ENCODE measurements around the gene GGNBP2. TPM values are rescaled to one million over a fixed set of nuclear protein-coding genes. Genes with fewer than 3 reads are reported as not detected.

Gene GGNBP2, protein sequence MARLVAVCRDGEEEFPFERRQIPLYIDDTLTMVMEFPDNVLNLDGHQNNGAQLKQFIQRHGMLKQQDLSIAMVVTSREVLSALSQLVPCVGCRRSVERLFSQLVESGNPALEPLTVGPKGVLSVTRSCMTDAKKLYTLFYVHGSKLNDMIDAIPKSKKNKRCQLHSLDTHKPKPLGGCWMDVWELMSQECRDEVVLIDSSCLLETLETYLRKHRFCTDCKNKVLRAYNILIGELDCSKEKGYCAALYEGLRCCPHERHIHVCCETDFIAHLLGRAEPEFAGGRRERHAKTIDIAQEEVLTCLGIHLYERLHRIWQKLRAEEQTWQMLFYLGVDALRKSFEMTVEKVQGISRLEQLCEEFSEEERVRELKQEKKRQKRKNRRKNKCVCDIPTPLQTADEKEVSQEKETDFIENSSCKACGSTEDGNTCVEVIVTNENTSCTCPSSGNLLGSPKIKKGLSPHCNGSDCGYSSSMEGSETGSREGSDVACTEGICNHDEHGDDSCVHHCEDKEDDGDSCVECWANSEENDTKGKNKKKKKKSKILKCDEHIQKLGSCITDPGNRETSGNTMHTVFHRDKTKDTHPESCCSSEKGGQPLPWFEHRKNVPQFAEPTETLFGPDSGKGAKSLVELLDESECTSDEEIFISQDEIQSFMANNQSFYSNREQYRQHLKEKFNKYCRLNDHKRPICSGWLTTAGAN
- total RNA-seq: 100 to 1,000 TPM; 111 to 116 TPM

DNA sequence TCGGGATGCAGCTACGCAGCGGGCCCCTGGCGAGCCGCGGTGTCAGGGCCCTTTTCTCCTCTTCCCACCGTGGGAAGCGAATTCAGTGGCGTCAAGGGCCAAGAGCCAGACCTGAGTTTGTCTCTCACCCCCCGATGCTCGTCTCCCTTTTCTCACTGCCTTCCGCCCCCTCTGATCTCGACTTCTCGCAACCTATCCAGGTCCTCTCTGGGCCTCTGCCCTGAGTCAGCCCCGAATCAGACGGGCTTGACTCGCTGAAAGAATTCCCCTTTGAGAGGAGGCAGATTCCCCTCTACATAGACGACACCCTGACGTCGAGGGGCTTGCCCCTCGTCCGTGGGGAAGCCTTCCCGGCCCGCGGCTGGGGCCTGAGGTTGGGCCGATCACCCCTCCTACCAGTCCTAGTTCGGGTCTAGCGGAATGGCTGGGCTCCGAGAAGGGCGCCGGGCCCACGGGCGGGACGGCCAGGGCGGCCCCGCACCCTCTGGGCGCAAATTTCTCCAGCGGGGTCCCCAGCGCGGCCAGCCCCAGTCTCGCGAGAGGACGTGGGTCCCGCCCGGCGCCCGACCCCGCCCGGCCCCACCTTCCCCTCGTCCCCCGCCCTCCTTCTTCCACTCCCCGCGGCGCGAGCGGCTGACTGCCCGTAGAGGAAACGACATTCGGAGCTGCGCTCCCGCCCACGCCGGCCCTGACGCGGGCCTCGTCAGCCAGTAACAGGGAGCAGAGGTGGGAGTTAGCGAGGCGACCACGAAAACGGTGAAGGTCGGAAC is at the start of gene GGNBP2:
Gene GGNBP2, plus strand, starts transcription at position 613 of the 770 bp plus-strand sequence. CDS start 806 bp downstream, outside the sequence.
- ChIA-PET POLR2A (interaction anchor here (1.2 to 1.4 kb wide), 2 partner anchors 9 to 11 kb away, joined by 3 to 4 read pairs; no protein-coding TSS in a partner anchor), CTCF (interaction anchor here (1.1 kb wide), 1 partner anchor 57 kb away, joined by 3 read pairs; the partner anchor contains the start of gene MRM1)
- peak within 1 kb of the TSS; percentile 88 for H3K4me3 Mint-ChIP-seq
- H3K4me1 Mint-ChIP-seq: peaks cover 31% of the 10 kb centered on the region
- peak; percentile 95 for DNase-seq
- peak within 1 kb of the TSS; percentile 98 for H3K27ac Mint-ChIP-seq
- H3K9me3 Mint-ChIP-seq: no peaks in the 10 kb centered on the region
- peaks cover 35% of the 10 kb centered on the region for H3K36me3 Mint-ChIP-seq (ENCODE audit: low read depth)
- no peaks in the 10 kb centered on the region for H3K27me3 Mint-ChIP-seq

DNA sequence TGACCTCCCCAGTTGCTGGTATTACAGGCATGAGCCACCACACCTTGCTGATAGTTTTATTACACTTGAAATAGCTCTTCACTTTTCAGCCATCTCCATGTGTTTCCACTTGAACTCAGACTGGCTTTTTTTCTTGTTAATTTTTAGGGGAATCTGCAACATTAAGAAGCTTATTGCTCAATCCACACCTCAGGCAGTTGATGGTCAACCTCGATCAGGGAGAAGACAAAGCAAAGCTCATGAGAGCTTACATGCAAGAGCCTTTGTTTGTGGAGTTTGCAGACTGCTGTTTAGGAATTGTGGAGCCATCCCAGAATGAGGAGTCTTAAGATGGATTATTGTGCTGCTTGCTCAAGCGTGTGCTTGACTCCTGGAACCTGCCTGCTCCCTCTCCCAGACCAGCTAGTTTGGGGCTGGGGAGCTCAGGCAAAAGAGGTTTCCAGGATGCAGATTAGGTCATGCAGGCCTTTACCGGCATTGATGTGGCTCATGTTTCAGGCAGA is 49.6 kb upstream of the GGNBP2 start:
- H3K9me3 Mint-ChIP-seq: no peaks in the 10 kb centered on the region

DNA sequence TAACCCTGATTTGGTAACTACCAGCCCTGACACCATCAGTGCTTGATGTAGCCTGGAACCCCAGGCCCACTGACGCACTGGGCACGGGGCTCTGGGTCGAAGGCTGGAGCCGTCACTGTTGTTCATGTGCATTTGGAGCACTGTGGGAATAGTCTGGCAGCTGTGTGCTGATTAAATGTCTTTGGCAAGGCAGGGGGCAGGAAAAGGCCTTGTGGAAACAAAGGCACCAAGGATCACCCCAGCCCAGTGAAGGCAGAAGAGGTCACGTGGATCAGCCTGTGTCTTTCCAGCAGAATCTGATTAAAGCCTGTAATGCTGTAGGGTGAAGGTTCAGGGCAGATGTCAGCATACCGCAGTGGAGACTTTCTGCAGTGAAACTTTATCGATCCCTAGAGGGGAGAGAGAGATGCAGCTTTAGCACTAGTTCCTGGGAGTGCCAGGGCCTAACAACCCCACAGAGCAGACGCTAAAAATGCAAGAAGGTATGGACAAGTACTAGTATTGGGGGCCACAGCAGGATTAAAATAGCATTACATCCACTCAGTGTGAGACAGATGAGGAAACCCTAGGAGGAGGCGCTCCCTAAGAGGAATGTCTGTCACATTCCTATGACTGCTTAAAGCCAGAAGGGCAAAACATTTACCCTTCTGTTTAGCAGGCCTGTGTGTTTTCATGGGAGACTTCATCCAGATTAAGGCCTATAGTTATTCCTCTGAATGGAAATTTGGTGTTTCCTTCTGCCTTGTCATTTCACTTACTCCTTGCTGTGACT is 48.5 kb upstream of the GGNBP2 start:
- CTCF ChIA-PET: no interaction called here
- POLR2A ChIA-PET: no interaction called here

More for the DNA sequence above, 49.6 kb upstream of the GGNBP2 start:
- POLR2A ChIA-PET: interaction anchor here (0.6 kb wide), 1 partner anchor 11 kb away, joined by 3 read pairs; no protein-coding TSS in a partner anchor
- H3K4me1 Mint-ChIP-seq: peaks cover 8% of the 10 kb centered on the region
- H3K27me3 Mint-ChIP-seq: no peaks in the 10 kb centered on the region
- H3K4me3 Mint-ChIP-seq: no peak overlapping the region
- no peak for DNase-seq
- CTCF ChIA-PET: no interaction called here
- no peak overlapping the region for H3K27ac Mint-ChIP-seq
- peaks cover 50% of the 10 kb centered on the region for H3K36me3 Mint-ChIP-seq (ENCODE audit: low read depth)

DNA sequence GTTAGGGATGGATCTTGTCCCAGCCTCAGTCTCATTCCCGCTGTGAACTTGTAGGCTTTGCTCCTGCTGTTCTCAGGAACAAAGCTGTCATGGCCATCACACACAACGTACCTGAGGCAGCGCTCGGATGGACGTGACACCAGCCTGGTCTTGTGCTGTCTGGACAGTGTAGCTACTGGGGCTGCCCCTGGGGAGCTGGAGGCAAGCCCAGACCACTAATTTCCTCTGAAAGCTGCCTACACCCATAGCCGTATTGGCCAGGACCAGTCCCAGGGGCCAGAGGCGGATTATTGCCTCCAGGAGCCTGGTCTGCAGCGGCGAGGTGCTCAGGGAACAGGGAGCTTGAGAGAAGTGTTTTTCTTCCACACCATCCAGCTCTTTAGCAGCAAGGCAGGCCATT is 46.6 kb upstream of the GGNBP2 start:
- H3K27me3 Mint-ChIP-seq: no peaks in the 10 kb centered on the region
- no peaks in the 10 kb centered on the region for H3K9me3 Mint-ChIP-seq
- no peak overlapping the region for H3K4me3 Mint-ChIP-seq
- no peak for DNase-seq
- peaks cover 31% of the 10 kb centered on the region for H3K36me3 Mint-ChIP-seq (ENCODE audit: low read depth)
- ChIA-PET CTCF (interaction anchor here (0.9 to 1.3 kb wide), 2 partner anchors 10 to 15 kb away, joined by 3 read pairs; no protein-coding TSS in a partner anchor), POLR2A (interaction anchor here (0.6 kb wide), 2 partner anchors 9 to 12 kb away, joined by 3 to 5 read pairs; partner anchors contain the start of gene ZNHIT3)
- no peaks in the 10 kb centered on the region for H3K4me1 Mint-ChIP-seq
- no peak overlapping the region for H3K27ac Mint-ChIP-seq

More for the DNA sequence above, 48.5 kb upstream of the GGNBP2 start:
- Mint-ChIP-seq H3K36me3 (ENCODE audit: low read depth) (peaks cover 45% of the 10 kb centered on the region), H3K9me3 (no peaks in the 10 kb centered on the region), H3K27me3 (no peaks in the 10 kb centered on the region), H3K4me1 (peaks cover 4% of the 10 kb centered on the region), H3K4me3 (no peak overlapping the region), H3K27ac (peak overlapping the region; percentile 64)
- no peak for DNase-seq

DNA sequence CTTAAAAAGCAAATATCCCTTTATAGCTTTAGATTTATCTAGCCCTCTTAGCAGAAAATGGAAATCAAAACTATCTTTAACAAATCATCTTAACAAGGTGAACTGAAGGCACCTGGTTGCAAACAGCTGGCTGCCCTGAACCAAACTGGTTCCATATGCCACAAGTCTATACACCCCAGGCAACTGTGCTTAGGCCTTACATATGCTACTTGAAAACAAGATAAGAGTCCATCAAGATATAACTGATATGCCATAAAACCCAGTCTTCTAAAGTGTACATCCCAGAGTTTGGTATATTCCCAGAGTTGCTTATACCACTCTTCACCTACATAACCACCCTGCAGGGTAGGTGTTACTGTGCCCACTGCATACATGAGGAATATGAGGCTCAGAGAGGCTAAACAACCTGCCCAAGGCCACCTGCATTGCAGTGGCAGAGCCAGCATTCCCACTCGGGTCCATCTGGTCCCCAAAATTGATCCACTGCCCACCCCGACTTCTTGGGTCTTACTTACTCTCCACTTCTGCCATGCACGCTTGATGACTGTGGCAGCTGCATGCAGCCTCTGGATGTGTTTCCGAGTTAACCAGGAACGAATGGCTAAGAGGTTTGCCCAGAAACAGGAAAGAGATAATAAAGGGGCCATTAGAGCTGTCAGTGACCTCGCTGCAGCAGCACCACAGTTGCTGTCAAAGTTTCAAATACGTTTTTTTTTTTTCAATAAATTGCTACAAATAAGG is 46.0 kb upstream of the GGNBP2 start:
- Mint-ChIP-seq H3K36me3 (ENCODE audit: low read depth) (peaks cover 34% of the 10 kb centered on the region), H3K4me3 (no peak overlapping the region), H3K4me1 (no peaks in the 10 kb centered on the region), H3K9me3 (no peaks in the 10 kb centered on the region), H3K27me3 (no peaks in the 10 kb centered on the region), H3K27ac (no peak overlapping the region)
- ChIA-PET CTCF (interaction anchor here (0.9 to 1.3 kb wide), 3 partner anchors 10 to 15 kb away, joined by 3 to 6 read pairs (median 3); no protein-coding TSS in a partner anchor), POLR2A (interaction anchor here (0.6 kb wide), 2 partner anchors 9 to 12 kb away, joined by 3 to 5 read pairs; partner anchors contain the start of gene ZNHIT3)
- DNase-seq: no peak

DNA sequence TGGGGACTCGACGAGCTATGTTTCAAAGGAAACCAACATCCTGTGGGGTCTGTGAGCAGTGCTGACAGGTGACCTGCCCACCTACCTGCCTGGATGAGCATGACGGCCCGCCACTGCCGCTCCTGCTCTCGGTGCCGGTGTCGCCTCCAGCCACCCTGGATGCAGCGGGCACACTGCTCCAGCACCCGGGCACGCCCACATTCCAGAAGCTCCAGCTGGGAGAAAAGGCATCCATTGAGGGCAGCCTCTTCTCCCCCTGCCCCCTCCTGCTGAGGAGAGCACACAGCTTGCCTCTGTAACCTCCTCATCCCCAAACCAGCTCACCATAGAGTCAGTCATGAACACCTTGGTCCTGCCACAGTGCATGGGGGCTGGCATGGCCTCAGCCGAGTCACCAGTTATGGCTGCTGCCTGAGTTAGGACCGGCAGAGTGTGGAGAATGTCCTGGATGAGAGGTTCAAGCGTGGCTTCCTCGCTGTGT is 43.9 kb upstream of the GGNBP2 start:
- Mint-ChIP-seq H3K36me3 (ENCODE audit: low read depth) (peaks cover 27% of the 10 kb centered on the region), H3K4me3 (no peak overlapping the region), H3K27ac (no peak overlapping the region), H3K4me1 (no peaks in the 10 kb centered on the region), H3K27me3 (no peaks in the 10 kb centered on the region), H3K9me3 (no peaks in the 10 kb centered on the region)
- DNase-seq: no peak
- ChIA-PET POLR2A (no interaction called here), CTCF (interaction anchor here (1.1 to 1.4 kb wide), 2 partner anchors 18 to 19 kb away, joined by 4 read pairs; no protein-coding TSS in a partner anchor)

DNA sequence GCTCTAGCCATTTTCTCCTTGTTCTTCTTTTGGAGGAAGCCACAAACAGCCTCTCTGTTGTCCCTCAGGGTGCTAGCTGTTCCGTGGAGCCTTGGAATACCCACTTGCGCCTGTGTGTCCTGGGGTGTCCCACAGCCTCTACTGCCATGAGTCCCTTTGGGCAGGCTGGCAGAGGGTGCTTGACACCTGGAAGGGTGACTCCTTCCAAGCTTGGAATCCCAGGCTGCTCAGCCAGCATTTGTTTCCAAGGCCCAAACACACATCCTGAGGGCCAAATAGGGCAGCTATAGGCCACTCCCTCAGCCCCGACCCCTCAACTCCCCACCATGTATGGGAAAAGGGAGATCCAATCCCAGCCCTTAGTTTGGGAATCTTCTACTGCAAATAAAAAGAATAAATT is 43.4 kb upstream of the GGNBP2 start:
- Mint-ChIP-seq H3K4me3 (no peak overlapping the region), H3K36me3 (ENCODE audit: low read depth) (peaks cover 23% of the 10 kb centered on the region), H3K4me1 (no peaks in the 10 kb centered on the region), H3K27me3 (no peaks in the 10 kb centered on the region), H3K9me3 (no peaks in the 10 kb centered on the region), H3K27ac (no peak overlapping the region)
- no peak for DNase-seq
- ChIA-PET POLR2A (no interaction called here), CTCF (interaction anchor here (1.4 kb wide), 1 partner anchor 18 kb away, joined by 4 read pairs; no protein-coding TSS in a partner anchor)

DNA sequence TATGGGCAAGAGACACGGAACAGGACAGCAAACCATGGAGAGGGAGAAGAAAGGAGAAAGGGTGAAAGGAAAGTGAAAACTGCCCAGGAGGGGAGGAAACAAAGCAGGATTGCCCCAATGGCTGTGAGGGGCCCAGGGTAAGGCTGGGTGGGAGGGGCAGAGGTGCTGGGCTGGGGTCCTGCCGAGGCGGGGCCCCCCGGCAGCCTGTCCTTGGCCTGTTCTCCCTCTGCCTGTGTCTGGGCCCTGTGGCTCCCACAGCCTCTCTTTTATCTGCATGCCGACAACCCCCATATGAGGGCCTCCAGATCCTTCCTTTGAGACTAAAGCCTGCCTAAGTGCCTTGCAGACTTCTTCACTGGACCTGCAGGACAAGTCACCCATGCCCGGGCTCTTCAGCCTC is 42.8 kb upstream of the GGNBP2 start:
- H3K36me3 Mint-ChIP-seq (ENCODE audit: low read depth): peaks cover 24% of the 10 kb centered on the region

DNA sequence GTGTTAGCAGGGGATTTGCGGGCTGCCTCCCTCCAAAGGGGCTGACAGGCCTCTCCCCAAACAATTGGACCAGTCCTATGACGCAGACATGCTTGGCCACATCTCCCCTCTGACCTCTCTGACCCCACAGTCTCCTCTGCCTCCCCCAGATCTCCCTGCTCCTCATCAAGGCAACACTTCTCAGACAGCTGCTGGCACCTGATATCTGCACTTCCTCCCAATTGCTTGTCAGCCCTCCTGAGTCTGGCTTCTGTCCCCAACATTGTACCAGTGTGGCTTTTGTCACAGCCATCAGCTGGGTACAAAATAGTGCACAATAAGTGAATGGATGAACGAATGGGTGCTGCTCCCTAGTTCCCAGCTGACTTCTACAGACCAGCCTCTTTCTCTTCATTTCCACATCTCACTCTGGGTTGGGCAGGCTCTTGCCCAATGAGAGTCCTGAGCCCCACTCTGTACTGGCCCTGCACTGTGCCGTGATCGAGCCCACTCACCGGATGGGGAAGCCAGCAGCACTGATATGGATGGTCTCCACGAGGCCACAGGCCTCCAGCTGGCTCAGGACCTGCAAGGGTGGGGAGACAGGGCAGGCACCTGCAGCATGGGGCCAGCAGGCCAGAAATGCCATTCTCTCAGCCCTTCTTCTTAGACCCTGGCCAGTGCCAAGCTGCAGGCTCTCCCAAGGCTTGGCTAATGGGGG is 41.1 kb upstream of the GGNBP2 start:
- POLR2A ChIA-PET: no interaction called here
- no peak for DNase-seq
- CTCF ChIA-PET: interaction anchor here (0.5 to 0.9 kb wide), 2 partner anchors 31 to 840 kb away, joined by 3 read pairs; partner anchors contain the start of genes MYO19 and PIGW
- Mint-ChIP-seq H3K36me3 (ENCODE audit: low read depth) (peaks cover 20% of the 10 kb centered on the region), H3K4me1 (no peaks in the 10 kb centered on the region), H3K27me3 (no peaks in the 10 kb centered on the region), H3K27ac (no peak overlapping the region), H3K4me3 (no peak overlapping the region), H3K9me3 (no peaks in the 10 kb centered on the region)

More for the DNA sequence above, 42.8 kb upstream of the GGNBP2 start:
- Mint-ChIP-seq H3K27ac (no peak overlapping the region), H3K27me3 (no peaks in the 10 kb centered on the region), H3K4me3 (no peak overlapping the region), H3K9me3 (no peaks in the 10 kb centered on the region), H3K4me1 (no peaks in the 10 kb centered on the region)
- no peak for DNase-seq
- POLR2A ChIA-PET: no interaction called here
- CTCF ChIA-PET: no interaction called here

DNA sequence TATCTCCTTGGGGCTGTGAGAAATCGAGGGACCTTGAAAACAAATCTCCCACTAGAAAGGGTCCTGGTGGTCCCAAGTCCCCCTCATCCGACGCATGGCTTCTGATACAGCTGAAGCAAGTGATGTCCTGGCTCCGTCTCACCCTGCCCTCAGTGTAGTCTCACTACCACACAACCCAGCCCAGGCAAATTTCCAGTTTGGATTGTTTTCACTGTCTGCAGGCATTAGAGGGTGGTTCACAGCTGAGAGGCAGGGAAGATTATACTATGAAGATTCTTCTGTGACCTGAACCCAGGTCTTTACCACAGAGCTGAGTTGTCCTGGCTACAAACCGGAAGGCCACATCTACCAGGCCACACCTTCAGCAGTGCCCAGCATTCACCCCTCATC is 40.6 kb upstream of the GGNBP2 start:
- Mint-ChIP-seq H3K4me3 (no peak overlapping the region), H3K4me1 (no peaks in the 10 kb centered on the region), H3K27me3 (no peaks in the 10 kb centered on the region), H3K9me3 (no peaks in the 10 kb centered on the region), H3K36me3 (ENCODE audit: low read depth) (peaks cover 17% of the 10 kb centered on the region), H3K27ac (no peak overlapping the region)
- ChIA-PET CTCF (interaction anchor here (0.5 to 0.9 kb wide), 3 partner anchors 31 to 840 kb away, joined by 3 read pairs; partner anchors contain the start of genes MYO19 and PIGW), POLR2A (no interaction called here)
- no peak for DNase-seq
